Esophagus muscularis mucosa (tissue), 4 donors: ENCODE results near the gene LEFTY2. TPM values are rescaled to one million over a fixed set of nuclear protein-coding genes. Genes with fewer than 3 reads are reported as not detected.
"Not testable (repeated sequence)": the region's sequence is repeated elsewhere in the genome, so short reads cannot be mapped to it uniquely, and the experiment has no call there.

Experiments
- DNase-seq: peaks from one replicate; pipeline ENCODE4 v3.0.0-alpha.2; 2017; ENCODE audit errors: extremely low spot score
- H3K27ac ChIP-seq, 4 donors: fragments of 200-600 bp; sonication (generic); replicated peaks in 1 of 4; 1 replicate in 3 of 4; 2 replicates in 1 of 4; pipeline ENCODE4 v1.5.1; 2016 to 2019; ENCODE audit warnings: mild to moderate bottlenecking in 1 of 4
- H3K27me3 ChIP-seq, 4 donors: fragments of 200-600 bp; sonication (generic); one replicate each; pipeline versions ENCODE4 v1.5.1 to v1.6.0; 2016 to 2019
- H3K36me3 ChIP-seq, 4 donors: fragments of 200-600 bp; sonication (generic); one replicate each; pipeline ENCODE4 v1.5.1; 2016 to 2019
- H3K4me1 ChIP-seq, 4 donors: fragments of 200-600 bp; sonication (generic); one replicate each; pipeline ENCODE4 v1.5.1; 2016 to 2019
- H3K4me3 ChIP-seq, 4 donors: fragments of 200-600 bp; sonication (generic); 1 replicate in 2 of 4; 2 replicates in 2 of 4; pipeline ENCODE4 v1.5.1; 2016 to 2019; ENCODE audit warnings: mild to moderate bottlenecking in 4 of 4, moderate library complexity in 1 of 4
- H3K9me3 ChIP-seq, 4 donors: fragments of 200-600 bp; sonication (generic); 1 replicate in 3 of 4; 2 replicates in 1 of 4; pipeline ENCODE4 v1.5.1; 2016 to 2019
- CTCF ChIP-seq, 3 experiments: fragments of 200-600 bp in 2 of 3; fragments of 450-650 bp in 1 of 3; sonication (generic) in 2 of 3; IDR thresholded peaks; one replicate each; pipeline ENCODE4 v1.5.1; 2017 to 2019; ENCODE audit warnings: antibody characterized with exemption in 3 of 3, mild to moderate bottlenecking in 2 of 3, moderate library complexity in 1 of 3
- EP300 ChIP-seq: sonication (generic); formaldehyde crosslinking; IDR thresholded peaks from one replicate; pipeline ENCODE4 v1.6.1; 2017; ENCODE audit warnings: antibody characterized with exemption
- POLR2A ChIP-seq: fragments of 450-650 bp; IDR thresholded peaks from one replicate; pipeline ENCODE4 v1.6.1; 2017; ENCODE audit warnings: antibody characterized with exemption, moderate library complexity, mild to moderate bottlenecking, low read depth
- POLR2AphosphoS5 ChIP-seq, 2 donors: sonication (generic); formaldehyde crosslinking; IDR thresholded peaks; one replicate each; pipeline ENCODE4 v1.6.1; 2017; ENCODE audit warnings: antibody characterized with exemption in 2 of 2
- WGBS: methylation state at CpG from one replicate; pipeline ENCODE4 v1.1.5; 2018; 5-methylcytosine and 5-hydroxymethylcytosine counted together
- intact Hi-C: fragments of 100-400 bp; cut with DNase I; formaldehyde crosslinking; loops from one replicate; pipeline ENCODE4 v1.15.1; 2023
- total RNA-seq, 4 donors: library from RNA; depleted of rRNA; stranded (reverse); fragments of >200 nt; gene quantifications; one replicate each; pipeline versions ENCODE4 v1.1.0 to v1.2.1, GENCODE V29; 2016

Gene LEFTY2
- total RNA-seq, 4 donors from 2014 or later: 0.17 to 0.98 TPM; not detected in 2

- intact Hi-C loops: no loop called here
- TF ChIP-seq POLR2AphosphoS5 (IDR thresholded peaks at IDR 0.05) (no peak), POLR2A (no peak), EP300 (no peak)
- no peak overlapping the region for H3K4me3 ChIP-seq
- H3K9me3 ChIP-seq: no peaks in the 10 kb centered on the region
- H3K4me1 ChIP-seq: peaks cover 15 to 30% (median 23%) of the 10 kb centered on the region in 4 donors
- peaks cover 0 to 10% (median 0%) of the 10 kb centered on the region in 4 donors for H3K27me3 ChIP-seq
- H3K36me3 ChIP-seq: no peaks in the 10 kb centered on the region
- WGBS: 84% methylated on average over 21 of the region's 25 CpGs
- no peak for DNase-seq
- H3K27ac ChIP-seq: peak overlapping the region in 1 of 4 donors; percentile 1
These were observed 452 bp downstream of the LEFTY2 start for GRCh38 chr1:225940385-225941151.

- 100% methylated on average over 1 of the region's 8 CpGs for WGBS
- H3K27ac ChIP-seq, H3K9me3 ChIP-seq, H3K36me3 ChIP-seq, DNase-seq, intact Hi-C loops: not testable (repeated sequence)
- H3K4me1 ChIP-seq: peaks cover 15 to 30% (median 23%) of the 10 kb centered on the region in 4 donors
- peaks cover 0 to 10% (median 0%) of the 10 kb centered on the region in 4 donors for H3K27me3 ChIP-seq
- peak overlapping the region in 1 of 4 donors; percentile 6 for H3K4me3 ChIP-seq
These were observed 1.1 kb downstream of the LEFTY2 start for GRCh38 chr1:225939939-225940310.

GRCh38 chr1:225939097-225939938 is 1.7 kb downstream of the LEFTY2 start:
- H3K9me3 ChIP-seq, DNase-seq, H3K27ac ChIP-seq, intact Hi-C loops, H3K36me3 ChIP-seq: not testable (repeated sequence)
- WGBS: 97% methylated on average over 9 of the region's 69 CpGs
- H3K4me1 ChIP-seq: peaks cover 15 to 30% (median 23%) of the 10 kb centered on the region in 4 donors
- peaks cover 0 to 10% (median 0%) of the 10 kb centered on the region in 4 donors for H3K27me3 ChIP-seq
- peak overlapping the region in 1 of 4 donors; percentile 6 for H3K4me3 ChIP-seq

- TF ChIP-seq POLR2A (no peak), POLR2AphosphoS5 (IDR thresholded peaks at IDR 0.05) (no peak), CTCF (IDR thresholded peaks at IDR 0.05) (no peak)
- H3K4me1 ChIP-seq: peaks cover 15 to 30% (median 23%) of the 10 kb centered on the region in 4 donors
- intact Hi-C loops: no loop called here
- peaks cover 0 to 10% (median 0%) of the 10 kb centered on the region in 4 donors for H3K27me3 ChIP-seq
- no peak overlapping the region for H3K27ac ChIP-seq
- no peaks in the 10 kb centered on the region for H3K9me3 ChIP-seq
- H3K4me3 ChIP-seq: no peak overlapping the region
- no peaks in the 10 kb centered on the region for H3K36me3 ChIP-seq
- 94% methylated on average over 21 of the region's 21 CpGs for WGBS
- DNase-seq: no peak
These were observed 3.7 kb downstream of the LEFTY2 start for GRCh38 chr1:225937048-225937968.

- Histone ChIP-seq H3K4me3 (no peak overlapping the region), H3K4me1 (peaks cover 10 to 25% (median 16%) of the 10 kb centered on the region in 4 donors), H3K36me3 (no peaks in the 10 kb centered on the region), H3K27ac (no peak overlapping the region), H3K9me3 (no peaks in the 10 kb centered on the region), H3K27me3 (peaks cover 0 to 10% (median 0%) of the 10 kb centered on the region in 4 donors)
- DNase-seq: no peak
- TF ChIP-seq EP300 (no peak), POLR2A (no peak), CTCF (IDR thresholded peaks at IDR 0.05) (no peak), POLR2AphosphoS5 (IDR thresholded peaks at IDR 0.05) (no peak)
- 76% methylated on average over 3 of the region's 3 CpGs for WGBS
- intact Hi-C loops: no loop called here
These were observed 4.5 kb downstream of the LEFTY2 start for GRCh38 chr1:225936523-225936922.

- H3K27ac ChIP-seq, DNase-seq, H3K4me3 ChIP-seq, intact Hi-C loops, H3K36me3 ChIP-seq, H3K9me3 ChIP-seq: not testable (repeated sequence)
- H3K4me1 ChIP-seq: peaks cover 6 to 21% (median 12%) of the 10 kb centered on the region in 4 donors
- 89% methylated on average over 8 of the region's 8 CpGs for WGBS
- peaks cover 0 to 10% (median 0%) of the 10 kb centered on the region in 4 donors for H3K27me3 ChIP-seq
These were observed 4.9 kb downstream of the LEFTY2 start for GRCh38 chr1:225936086-225936485.
